SIG-M5 (cell line): ENCODE results near the gene DOCK4.

Source experiments
- DNase-seq: peaks from one replicate; lab custom pipeline; 2025; lab: John Stamatoyannopoulos, UW

DOCK4 gene

GRCh38 chr7:112214883-112215282 is 8.7 kb upstream of the DOCK4 start:
- no peak for DNase-seq

GRCh38 chr7:112214268-112214667 is 8.1 kb upstream of the DOCK4 start:
- DNase-seq, result no peak

- DNase-seq, result no peak
Observed at GRCh38 chr7:112213735-112214134, 7.5 kb upstream of the DOCK4 start.

GRCh38 chr7:112212571-112212970 is 6.4 kb upstream of the DOCK4 start:
- no peak for DNase-seq

GRCh38 chr7:112211348-112211907 is 5.2 kb upstream of the DOCK4 start:
- DNase-seq, result no peak

- no peak for DNase-seq
Observed at GRCh38 chr7:112207765-112208164, 1.6 kb upstream of the DOCK4 start.

GRCh38 chr7:112206991-112207592 is 893 bp upstream of the DOCK4 start:
- DNase-seq, result no peak

GRCh38 chr7:112205343-112206237 is 609 bp downstream of the DOCK4 start:
- no peak for DNase-seq

GRCh38 chr7:112204499-112205342 is 1.5 kb downstream of the DOCK4 start:
- DNase-seq, result no peak

- no peak for DNase-seq
Observed at GRCh38 chr7:112203365-112203739, 2.8 kb downstream of the DOCK4 start.

- DNase-seq, result no peak
Observed at GRCh38 chr7:112202816-112203215, 3.4 kb downstream of the DOCK4 start.

GRCh38 chr7:112201839-112202238 is 4.4 kb downstream of the DOCK4 start:
- DNase-seq, result no peak

GRCh38 chr7:112201411-112201810 is 4.8 kb downstream of the DOCK4 start:
- DNase-seq, result no peak

GRCh38 chr7:112199672-112200071 is 6.5 kb downstream of the DOCK4 start:
- no peak for DNase-seq

GRCh38 chr7:112199035-112199655 is 7.1 kb downstream of the DOCK4 start:
- DNase-seq, result no peak

GRCh38 chr7:112197322-112197721 is 8.9 kb downstream of the DOCK4 start:
- DNase-seq, result no peak

- DNase-seq, result no peak
Observed at GRCh38 chr7:112195717-112196116, 10.5 kb downstream of the DOCK4 start.

- no peak for DNase-seq
Observed at GRCh38 chr7:112193915-112194502, 12.2 kb downstream of the DOCK4 start.

- DNase-seq, result no peak
Observed at GRCh38 chr7:112192236-112193154, 13.7 kb downstream of the DOCK4 start.

- no peak for DNase-seq
Observed at GRCh38 chr7:112190120-112190519, 16.1 kb downstream of the DOCK4 start.
